ENCODE measurements around the gene UCHL5.
A peak's percentile ranks its signal among the peaks of the same experiment; 100 is the strongest.
"Not testable (repeated sequence)": the region's sequence is repeated elsewhere in the genome, so short reads cannot be mapped to it uniquely, and the experiment has no call there.

UCHL5 gene

GRCh38 chr1:193062698-193063463 lies 3.7 kb upstream of the UCHL5 start:
- DNase-seq = no peak

GRCh38 chr1:193060938-193061337 lies 1.8 kb upstream of the UCHL5 start:
- no peak for DNase-seq

GRCh38 chr1:193060406-193060805 lies 1.2 kb upstream of the UCHL5 start:
- DNase-seq = no peak

DNA sequence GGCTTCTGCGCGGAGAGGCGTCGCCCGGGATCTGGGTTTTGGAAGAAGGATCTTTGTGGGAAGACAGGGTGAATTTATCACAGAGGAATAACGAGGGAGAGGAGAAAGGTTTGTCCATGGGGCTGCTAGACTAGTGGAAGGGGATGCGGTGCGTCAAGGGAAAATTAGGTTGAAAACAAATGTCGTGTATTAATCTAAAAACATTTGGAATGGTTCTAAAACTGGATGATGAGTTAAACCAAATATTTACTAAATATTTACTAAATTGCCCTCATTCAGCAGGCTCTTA lies 899 bp upstream of the UCHL5 start:
- no peak for DNase-seq

DNA sequence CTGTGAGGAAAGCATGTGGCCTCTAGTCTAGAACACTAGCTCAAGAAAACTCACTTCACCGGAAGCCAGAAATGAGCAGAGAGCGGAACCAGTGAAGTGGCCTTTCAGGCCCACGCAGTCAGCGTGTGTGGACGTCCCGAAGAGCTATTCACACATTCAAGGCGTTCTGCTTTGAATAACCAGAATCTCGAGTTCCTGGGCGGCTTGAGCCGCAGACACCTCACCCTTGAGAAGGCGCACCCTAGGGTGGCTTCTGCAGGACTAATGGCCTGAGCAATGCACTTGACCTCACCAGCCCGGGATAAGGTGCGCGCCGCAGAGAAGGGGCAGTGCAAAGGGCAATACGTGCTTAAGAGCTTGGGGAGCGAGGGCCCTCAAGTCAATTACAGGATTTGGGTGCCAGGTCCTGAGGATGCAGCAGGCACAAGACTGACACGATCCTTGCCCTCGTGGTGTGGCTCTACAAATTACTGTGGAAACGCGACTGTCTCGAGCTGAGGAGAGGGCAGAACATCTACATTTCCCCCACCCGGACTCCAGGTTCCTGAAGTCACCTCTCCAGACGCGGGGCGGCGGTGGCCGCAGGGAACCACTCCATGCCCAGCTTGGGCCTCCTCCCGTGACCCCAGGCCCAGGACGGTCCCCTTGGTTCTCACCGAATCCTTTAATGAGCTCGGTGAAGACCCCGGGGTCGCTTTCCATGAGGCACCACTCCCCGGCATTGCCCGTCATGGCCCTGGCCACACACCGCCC lies 455 bp downstream of the UCHL5 start:
- no peak for DNase-seq

DNA sequence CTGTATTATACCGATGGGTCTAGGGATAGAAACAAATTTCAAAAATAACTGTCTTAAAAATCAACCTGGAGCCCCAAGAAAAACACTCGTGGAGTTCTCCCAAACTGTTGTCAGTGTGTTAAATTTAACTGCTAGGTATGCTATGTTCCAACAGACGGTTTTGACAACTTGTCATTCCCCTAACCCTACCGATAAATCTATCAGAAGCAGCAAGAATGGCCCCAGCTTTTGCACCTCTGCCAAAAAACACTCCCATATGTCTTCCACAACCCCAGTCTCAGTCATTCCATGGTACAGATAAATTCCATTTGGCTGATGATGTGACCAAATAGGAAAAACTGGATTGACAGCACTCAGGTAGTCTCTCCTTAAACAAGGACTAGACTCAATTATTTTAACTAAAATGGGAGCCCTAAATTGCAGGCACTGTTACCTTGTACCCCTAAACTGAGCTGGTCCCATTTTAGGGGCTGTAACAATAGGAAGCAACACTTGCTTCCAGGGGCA lies 4.9 kb downstream of the UCHL5 start:
- no peak for DNase-seq

- not testable (repeated sequence) for DNase-seq
Measured at GRCh38 chr1:193048913-193049312, 10.2 kb downstream of the UCHL5 start.

DNA sequence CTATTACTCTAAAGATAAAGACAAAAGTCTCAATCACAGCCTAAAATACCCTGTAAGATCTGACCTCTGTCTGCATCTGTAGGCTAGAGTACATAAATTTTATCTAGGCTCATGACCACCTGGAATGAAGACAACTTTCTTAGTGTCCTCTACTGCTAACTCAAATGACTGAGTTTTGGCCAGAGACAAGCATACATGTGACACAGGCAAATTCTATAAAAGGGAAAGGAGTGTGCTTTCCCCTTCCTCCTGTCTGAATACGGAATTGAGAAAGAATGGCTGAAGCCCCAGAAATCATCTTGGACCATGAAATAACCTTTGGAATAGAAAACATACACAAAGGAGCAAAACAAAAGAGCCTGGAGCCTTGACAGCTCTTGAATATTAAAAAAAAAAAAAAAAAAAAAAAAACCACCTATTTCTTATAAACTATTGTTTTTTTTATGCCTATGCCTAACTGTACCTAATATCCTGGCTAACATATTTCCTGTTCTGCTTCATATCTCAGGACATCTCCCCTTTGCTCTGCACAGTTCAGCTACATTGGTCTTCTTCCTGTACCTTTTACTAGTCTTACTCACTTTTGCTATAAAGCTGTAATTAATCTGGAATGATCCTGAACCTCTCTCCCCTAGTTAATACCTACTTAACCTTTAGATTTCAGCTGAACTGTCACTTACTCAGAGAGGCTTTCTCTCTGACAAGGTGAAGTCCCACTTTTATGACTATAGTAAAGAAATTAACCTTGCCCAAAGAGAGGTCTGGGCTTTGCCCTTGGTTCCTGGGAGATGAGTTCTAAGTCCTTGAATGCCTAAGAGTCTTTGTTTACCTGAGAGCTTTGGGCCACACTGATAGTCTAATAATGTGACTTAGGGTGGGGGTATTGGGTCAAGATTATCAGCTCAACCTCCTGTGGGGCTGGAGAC lies 16.1 kb downstream of the UCHL5 start:
- DNase-seq = no peak

DNA sequence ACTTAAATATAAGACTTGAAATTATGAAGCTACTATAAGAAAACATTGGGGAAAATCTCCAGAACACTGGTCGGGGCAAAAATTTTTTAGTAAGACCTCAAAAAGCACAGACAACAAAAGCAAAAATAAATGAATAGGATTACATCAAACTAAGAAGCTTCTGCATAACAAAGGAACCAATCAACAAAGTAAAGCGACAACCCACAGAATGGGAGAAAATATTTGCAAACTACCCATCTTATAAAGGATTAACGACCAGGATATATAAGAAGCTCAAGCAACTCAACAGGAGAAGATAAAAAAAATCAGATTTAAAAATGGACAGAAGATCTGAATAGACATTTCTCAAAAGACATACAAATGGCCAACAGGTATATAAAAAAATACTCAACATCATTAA lies 19.1 kb downstream of the UCHL5 start:
- DNase-seq = no peak

DNA sequence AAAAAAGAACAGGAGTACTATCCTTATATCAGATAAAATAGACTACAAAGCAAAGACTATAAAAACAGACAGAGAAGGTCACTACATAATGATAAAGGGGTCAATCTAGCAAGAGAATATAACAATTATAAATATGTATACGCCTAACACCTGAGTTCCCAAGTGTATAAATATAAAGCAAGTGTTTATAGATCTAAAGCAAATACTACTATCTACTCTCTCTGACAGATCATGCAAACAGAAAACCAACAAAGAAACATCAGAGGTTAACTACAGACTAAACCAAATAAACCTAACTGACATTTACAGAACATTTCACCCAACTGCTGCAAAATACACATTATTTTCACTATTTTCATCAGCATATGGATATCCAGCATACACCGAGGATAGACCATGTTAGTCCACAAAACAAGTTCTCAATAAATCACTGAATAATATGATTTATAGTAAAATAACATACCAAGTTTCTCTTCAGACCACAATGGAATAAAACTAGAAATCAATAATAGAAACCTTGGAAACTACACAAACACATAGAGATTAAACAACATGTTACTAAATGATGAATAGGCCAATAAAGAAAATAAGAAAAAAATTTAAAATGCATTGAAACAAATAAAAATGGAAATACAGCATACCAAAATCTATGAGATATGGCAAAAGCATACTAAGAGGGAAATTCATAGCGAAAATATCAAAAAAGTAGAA lies 22.7 kb downstream of the UCHL5 start:
- no peak for DNase-seq

DNA sequence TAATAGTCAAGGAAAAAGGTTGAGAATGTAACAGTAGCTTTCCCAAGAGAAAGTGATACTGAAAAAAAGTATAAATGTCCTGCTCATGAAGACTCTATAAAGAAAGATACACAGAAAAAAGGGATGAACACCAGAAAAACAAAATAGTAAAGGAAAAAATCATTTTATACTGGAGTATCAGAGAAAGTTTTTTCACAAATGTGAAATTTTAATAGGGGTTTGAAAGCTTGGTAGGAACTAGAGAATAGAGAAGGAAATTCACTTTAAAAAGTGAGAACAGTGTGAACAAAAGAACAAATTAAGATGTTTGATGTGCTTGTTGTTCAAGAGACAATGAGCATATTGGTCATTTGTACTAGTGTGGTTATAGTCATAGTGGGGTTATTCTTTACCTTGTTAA lies 25.6 kb downstream of the UCHL5 start:
- no peak for DNase-seq

GRCh38 chr1:193032643-193033427 lies 26.3 kb downstream of the UCHL5 start:
- not testable (repeated sequence) for DNase-seq

GRCh38 chr1:193031431-193031830 lies 27.7 kb downstream of the UCHL5 start:
- no peak for DNase-seq

DNA sequence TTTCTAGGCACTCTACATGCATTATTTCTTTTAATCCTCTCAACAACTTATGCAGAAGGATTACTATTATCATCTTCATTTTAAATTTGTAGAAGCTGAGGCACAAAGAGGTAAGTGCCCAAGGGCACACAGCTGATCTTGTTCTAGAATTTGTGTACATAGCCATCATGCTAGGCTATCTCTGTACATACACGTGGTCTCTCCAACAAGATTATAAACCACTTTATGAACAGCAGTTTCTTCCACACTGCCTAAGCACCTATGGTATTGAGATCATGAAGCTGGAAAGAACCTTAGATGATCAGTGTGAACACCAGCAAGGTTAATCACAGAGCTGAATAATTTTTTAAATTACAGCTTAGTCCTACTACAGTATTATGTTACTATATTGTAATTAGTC lies 28.9 kb downstream of the UCHL5 start:
- no peak for DNase-seq

DNA sequence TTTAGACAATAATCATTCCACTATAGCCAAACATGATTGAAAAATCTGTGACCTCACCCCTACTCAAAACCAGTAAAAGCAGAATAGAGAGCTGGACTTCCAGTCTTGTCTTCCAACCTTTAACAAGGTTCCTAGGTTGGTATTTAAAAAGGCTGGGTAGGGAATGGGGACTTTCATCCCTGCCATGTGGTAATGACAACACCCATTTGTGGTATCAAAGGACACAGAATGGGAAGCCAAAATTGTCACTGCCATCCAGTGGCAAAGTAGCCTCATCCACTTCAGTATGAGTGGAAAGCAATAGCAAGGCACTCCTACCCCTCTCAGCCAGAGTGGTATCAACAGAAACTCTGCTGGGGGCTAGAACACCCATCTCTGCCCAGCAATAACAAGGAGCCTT lies 33.9 kb downstream of the UCHL5 start:
- no peak for DNase-seq

GRCh38 chr1:193019442-193020026 lies 39.6 kb downstream of the UCHL5 start:
- peak; percentile 1 for DNase-seq

DNA sequence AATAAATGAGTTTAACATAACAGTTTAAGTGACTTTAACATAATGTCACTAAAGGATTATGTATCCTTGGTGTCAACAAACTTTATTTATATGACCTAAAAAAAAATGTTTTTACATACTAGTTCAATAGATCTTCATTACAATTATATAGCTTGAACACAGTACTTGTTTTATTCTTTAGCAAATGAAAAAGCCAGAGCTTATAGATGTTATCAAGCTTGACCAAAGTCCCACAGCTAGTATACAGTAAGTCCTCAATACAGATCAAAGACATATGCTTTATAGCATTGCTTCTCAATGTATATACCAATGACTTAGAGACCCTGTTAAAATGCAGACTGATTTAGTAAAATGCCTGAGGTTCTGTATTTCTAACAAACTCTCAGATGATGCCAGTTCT lies 42.4 kb downstream of the UCHL5 start:
- no peak for DNase-seq

DNA sequence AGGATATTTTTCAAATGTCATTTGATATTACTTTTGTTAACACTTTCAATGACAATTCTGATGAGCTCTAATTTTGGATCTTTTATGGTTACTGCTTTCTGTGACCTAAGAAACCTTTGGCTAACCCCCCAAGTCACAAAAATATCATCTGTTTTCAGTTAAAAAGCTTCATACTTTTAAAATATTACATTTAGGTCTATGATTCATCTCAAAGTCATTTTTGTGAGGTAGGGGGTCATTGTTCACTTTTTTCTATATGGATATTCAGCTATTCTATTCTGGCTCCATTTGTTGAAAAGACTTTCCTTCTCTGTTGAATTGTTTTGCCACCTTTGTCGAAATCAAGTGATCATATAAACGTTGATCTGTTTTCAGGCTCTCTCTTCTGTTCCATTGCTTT lies 44.8 kb downstream of the UCHL5 start:
- DNase-seq = no peak

- no peak for DNase-seq
Measured at GRCh38 chr1:193013707-193014106, 45.5 kb downstream of the UCHL5 start.

DNA sequence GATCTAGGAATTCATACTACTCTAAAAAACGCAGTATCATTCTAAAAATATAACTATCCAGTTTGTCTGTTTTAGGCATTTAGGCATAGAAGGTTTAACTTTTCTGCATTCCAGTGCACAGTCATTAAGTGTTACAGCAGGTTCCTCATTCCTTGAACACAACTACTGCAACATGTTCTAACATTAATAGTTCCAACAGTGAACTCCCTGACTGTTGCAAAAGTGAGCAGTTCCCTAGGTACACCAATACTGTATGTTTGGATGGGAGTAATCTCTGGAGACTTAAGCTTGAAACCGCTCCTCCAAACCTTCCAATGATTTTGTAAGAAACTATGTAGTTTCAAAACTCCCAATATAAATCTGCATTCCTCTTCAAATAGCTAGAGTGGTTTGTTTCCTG lies 46.2 kb downstream of the UCHL5 start:
- no peak for DNase-seq

DNA sequence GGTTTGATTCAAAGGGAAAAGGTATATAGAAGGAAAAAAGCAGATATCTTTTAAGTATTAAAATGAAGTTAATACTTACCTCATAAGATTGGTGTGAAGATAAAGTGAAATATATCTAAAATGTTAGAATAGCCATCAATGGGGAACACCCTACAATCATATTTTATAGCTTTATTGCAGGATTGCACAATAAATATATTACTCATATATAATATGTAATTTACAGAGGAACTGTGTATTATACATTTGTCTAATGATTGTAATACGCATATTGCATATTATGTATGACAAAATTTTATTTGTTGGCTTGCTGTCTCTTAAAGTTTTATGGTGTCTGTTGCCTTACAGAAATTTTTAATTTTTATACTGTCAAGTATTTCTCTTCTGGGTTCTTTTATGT lies 47.8 kb downstream of the UCHL5 start:
- DNase-seq = no peak

- no peak for DNase-seq
Measured at GRCh38 chr1:193009501-193009900, 49.7 kb downstream of the UCHL5 start.

Data from NCI-H2171 (cell line).